H1 (cell line): ENCODE data around the gene CCDC195. TPM values are rescaled to one million over a fixed set of nuclear protein-coding genes. Genes with fewer than 3 reads are reported as not detected.

Experiments
- CTCF ChIA-PET: fragments of 300-600 bp; sonication (Branson Sonifier 250); formaldehyde crosslinking; loops from one replicate; lab custom pipeline; 2021; ENCODE audit not compliant: partially characterized antibody; lab: Charles Lee
- POLR2A ChIA-PET: fragments of 300-600 bp; sonication (Branson Sonifier 250); formaldehyde crosslinking; loops from one replicate; lab custom pipeline; 2021; ENCODE audit warnings: inconsistent platforms; ENCODE audit not compliant: partially characterized antibody; lab: Charles Lee
- DNase-seq, 2 experiments: peaks; one replicate each; pipeline versions ENCODE4 v3.0.0 to v3.0.0-alpha.2; 2010 to 2022; ENCODE audit warnings: low spot score in 2 of 2, low read depth in 1 of 2, mixed read lengths in 1 of 2
- FAIRE-seq: peaks from 2 replicates; lab custom pipeline; 2011; peaks lifted over from hg19 to GRCh38; lab: Jason Lieb, UNC
- H2AFZ ChIP-seq: 2 replicates; pipeline ENCODE4 v1.8.1; 2012; ENCODE audit warnings: low read length, inconsistent platforms
- H2AK5ac ChIP-seq: 2 replicates; pipeline ENCODE4 v1.6.1; 2013; ENCODE audit warnings: low read depth, low read length
- H2BK120ac ChIP-seq: replicated peaks from 2 replicates; pipeline ENCODE3; 2013; ENCODE audit warnings: low read depth, low read length, inconsistent platforms
- H2BK12ac ChIP-seq: 2 replicates; pipeline ENCODE4 v1.6.1; 2013; ENCODE audit warnings: low read depth, low read length
- H2BK15ac ChIP-seq: 2 replicates; pipeline ENCODE4 v1.6.1; 2013; ENCODE audit warnings: low read length
- H2BK20ac ChIP-seq: 2 replicates; pipeline ENCODE4 v1.6.1; 2013; ENCODE audit warnings: low read length
- H2BK5ac ChIP-seq: 2 replicates; pipeline ENCODE4 v1.6.1; 2013; ENCODE audit warnings: low read depth, low read length
- H3K14ac ChIP-seq: 2 replicates; pipeline ENCODE4 v1.6.1; 2013; ENCODE audit warnings: inconsistent platforms; ENCODE audit not compliant: insufficient read length
- H3K18ac ChIP-seq: 2 replicates; pipeline ENCODE4 v1.6.1; 2013; ENCODE audit warnings: low read length; ENCODE audit errors: extremely low read depth
- H3K23ac ChIP-seq: 2 replicates; pipeline ENCODE4 v1.6.1; 2013; ENCODE audit warnings: inconsistent platforms; ENCODE audit not compliant: insufficient read length
- H3K23me2 ChIP-seq: 2 replicates; pipeline ENCODE4 v1.6.1; 2013; ENCODE audit warnings: low read depth, low read length
- H3K27ac ChIP-seq: 2 replicates; pipeline ENCODE4 v1.6.1; 2011; ENCODE audit warnings: low read depth, low read length, inconsistent platforms
- H3K27me3 ChIP-seq, 4 experiments: replicated peaks in 1 of 4; 1 replicate in 1 of 4; 2 replicates in 3 of 4; pipeline versions ENCODE4 v1.6.1 to v1.8.1; 2011 to 2013; ENCODE audit warnings: low read length in 3 of 4, mild to moderate bottlenecking in 3 of 4, inconsistent platforms in 2 of 4, mixed read lengths in 2 of 4, moderate library complexity in 1 of 4; ENCODE audit not compliant: control insufficient read depth in 3 of 4, insufficient read depth in 3 of 4; ENCODE audit errors: extremely low read depth in 1 of 4
- H3K36me3 ChIP-seq, 4 experiments: 2 replicates each; pipeline versions ENCODE4 v1.6.1 to v1.8.1; 2011 to 2013; ENCODE audit warnings: mild to moderate bottlenecking in 4 of 4, low read length in 3 of 4, moderate library complexity in 2 of 4, control low read depth in 1 of 4, inconsistent platforms in 1 of 4; ENCODE audit not compliant: insufficient read depth in 4 of 4, control insufficient read depth in 2 of 4
- H3K4ac ChIP-seq: replicated peaks from 2 replicates; pipeline ENCODE3; 2013; ENCODE audit warnings: low read length, low read depth, mixed read lengths, inconsistent platforms; ENCODE audit not compliant: insufficient read length
- H3K4me1 ChIP-seq, 4 experiments: replicated peaks in 1 of 4; 1 replicate in 1 of 4; 2 replicates in 3 of 4; pipeline versions ENCODE4 v1.6.1 to v1.8.1; 2011 to 2013; ENCODE audit warnings: low read length in 3 of 4, inconsistent platforms in 2 of 4, mixed read lengths in 1 of 4; ENCODE audit not compliant: insufficient read depth in 4 of 4, control insufficient read depth in 3 of 4
- H3K4me2 ChIP-seq, 2 experiments: 2 replicates each; pipeline versions ENCODE4 v1.6.1 to v1.8.1; 2011 to 2013; ENCODE audit warnings: low read depth in 2 of 2, low read length in 2 of 2, control low read depth in 1 of 2, inconsistent platforms in 1 of 2, mild to moderate bottlenecking in 1 of 2; ENCODE audit not compliant: insufficient read depth in 1 of 2
- H3K4me3 ChIP-seq, 4 experiments: fragments of 200-600, 300-600 bp in 1 of 4; sonication (generic), shearing (Covaris generic), sonication (Bioruptor Twin) in 1 of 4; 2 replicates each; pipeline versions ENCODE4 v1.5.1 to v1.8.1; 2011 to 2016; ENCODE audit warnings: low read length in 4 of 4, low read depth in 3 of 4, control low read depth in 2 of 4, inconsistent platforms in 2 of 4, mild to moderate bottlenecking in 2 of 4, mixed read lengths in 1 of 4, moderate library complexity in 1 of 4; ENCODE audit not compliant: insufficient read depth in 2 of 4; ENCODE audit errors: extremely low read depth in 1 of 4
- H3K56ac ChIP-seq: replicated peaks from 2 replicates; pipeline ENCODE3; 2013; ENCODE audit warnings: low read depth, mild to moderate bottlenecking, mixed read lengths, low read length, inconsistent platforms; ENCODE audit not compliant: insufficient read length
- H3K79me1 ChIP-seq: 2 replicates; pipeline ENCODE4 v1.6.1; 2013; ENCODE audit warnings: low read depth, low read length, control low read depth
- H3K79me2 ChIP-seq, 2 experiments: 2 replicates each; pipeline versions ENCODE4 v1.6.1 to v1.8.1; 2012 to 2013; ENCODE audit warnings: low read length in 2 of 2, mild to moderate bottlenecking in 2 of 2, inconsistent platforms in 1 of 2; ENCODE audit not compliant: insufficient read depth in 2 of 2, control insufficient read depth in 1 of 2
- H3K9ac ChIP-seq, 4 experiments: replicated peaks in 1 of 4; 1 replicate in 1 of 4; 2 replicates in 3 of 4; pipeline versions ENCODE4 v1.6.1 to v1.8.1; 2011 to 2013; ENCODE audit warnings: low read depth in 3 of 4, low read length in 3 of 4, control low read depth in 2 of 4, mild to moderate bottlenecking in 2 of 4, moderate library complexity in 2 of 4, inconsistent platforms in 1 of 4; ENCODE audit errors: extremely low read depth in 1 of 4
- H3K9me3 ChIP-seq, 2 experiments: 2 replicates each; pipeline versions ENCODE4 v1.6.1 to v1.8.1; 2012 to 2013; ENCODE audit warnings: mild to moderate bottlenecking in 2 of 2, moderate library complexity in 2 of 2, control low read depth in 1 of 2, inconsistent platforms in 1 of 2, low read depth in 1 of 2, low read length in 1 of 2, mixed read lengths in 1 of 2; ENCODE audit not compliant: insufficient read depth in 2 of 2
- H4K20me1 ChIP-seq, 2 experiments: replicated peaks in 1 of 2; 2 replicates each; pipeline versions ENCODE3 to v1.8.1; 2011 to 2013; ENCODE audit warnings: inconsistent platforms in 2 of 2, low read length in 2 of 2, mild to moderate bottlenecking in 1 of 2; ENCODE audit not compliant: insufficient read depth in 2 of 2, control insufficient read depth in 1 of 2
- H4K5ac ChIP-seq: 2 replicates; pipeline ENCODE4 v1.6.1; 2013; ENCODE audit warnings: low read length, low read depth, mixed read lengths, inconsistent platforms; ENCODE audit not compliant: insufficient read length
- H4K8ac ChIP-seq: 2 replicates; pipeline ENCODE4 v1.8.0; 2013; ENCODE audit warnings: mild to moderate bottlenecking, moderate library complexity, low read length, inconsistent platforms; ENCODE audit not compliant: insufficient read depth; ENCODE audit errors: extremely low read depth
- H4K91ac ChIP-seq: replicated peaks from 2 replicates; pipeline ENCODE3; 2013; ENCODE audit warnings: low read length, mixed read lengths, inconsistent platforms; ENCODE audit not compliant: insufficient read length
- CREB1 ChIP-seq: IDR thresholded peaks from 2 replicates; pipeline ENCODE4 v1.6.1; 2012; ENCODE audit warnings: inconsistent platforms
- WGBS, 2 experiments: shearing (Covaris generic) in 1 of 2; methylation state at CpG; one replicate each; pipeline versions ENCODE4 v1.1.6 to v1.1.7; 2013 to 2015; ENCODE audit warnings: low lambda C conversion rate in 2 of 2, mixed read lengths in 2 of 2, inconsistent platforms in 1 of 2, low coverage in 1 of 2, missing lambda C conversion rate in 1 of 2; ENCODE audit not compliant: insufficient replicate concordance in 2 of 2, insufficient coverage in 1 of 2, insufficient read length in 1 of 2; ENCODE audit errors: extremely low coverage in 1 of 2, missing lambda C conversion rate in 1 of 2; 5-methylcytosine and 5-hydroxymethylcytosine counted together
- polyA plus RNA-seq, 7 experiments: library from polyadenylated mRNA; depleted of rRNA in 3 of 7; stranded (reverse) in 5 of 7; unstranded in 2 of 7; fragments of >200 nt in 5 of 7; fragments of 200-250 nt in 2 of 7; gene quantifications; 1 replicate in 5 of 7; 2 replicates in 1 of 7; 4 replicates in 1 of 7; pipeline versions ENCODE4 v1.2.1 to v1.2.3, GENCODE V29; 2011 to 2013; ENCODE audit warnings: missing spikeins in 2 of 7, mixed read lengths in 2 of 7
- total RNA-seq: library from RNA; stranded (reverse); fragmentation: NEBNext Ultra II Directional; extraction: Animal tissue kit (Norgen Biotek cat#: 25700); gene quantifications from 2 replicates; pipeline ENCODE4 v1.2.1, GENCODE V29; 2021

CCDC195 gene
- total and polyA plus RNA-seq, 2 of the 8 experiments (the other 6 are each of a cell fraction or from before 2014, with no cell fraction given), result not detected

GRCh38 chr2:224659714-224660113 is 56.5 kb downstream of the CCDC195 start:
- Histone ChIP-seq H3K4me3 (no peak overlapping the region), H3K79me2 (no peaks in the 10 kb centered on the region), H3K4me2 (no peak overlapping the region), H2BK5ac (no peak overlapping the region), H3K36me3 (no peaks in the 10 kb centered on the region), H3K79me1 (no peaks in the 10 kb centered on the region), H3K23ac (no peak overlapping the region), H3K9ac (no peak overlapping the region), H2AK5ac (no peak overlapping the region), H4K5ac (no peak overlapping the region), H3K18ac (no peak overlapping the region), H3K23me2 (no peaks in the 10 kb centered on the region), H3K14ac (no peak overlapping the region), H3K4me1 (no peaks in the 10 kb centered on the region), H2BK120ac (no peak overlapping the region), H3K56ac (no peak overlapping the region), H3K27ac (no peak overlapping the region), H2BK12ac (no peak overlapping the region), H2BK15ac (no peak overlapping the region), H4K8ac (no peak overlapping the region), H3K9me3 (peaks cover 16 to 35% of the 10 kb centered on the region in 2 experiments), H4K20me1 (no peaks in the 10 kb centered on the region), H2BK20ac (no peak overlapping the region), H4K91ac (no peak overlapping the region), H3K4ac (no peak overlapping the region), H3K27me3 (no peaks in the 10 kb centered on the region), H2AFZ (no peak overlapping the region)
- ChIA-PET POLR2A (no interaction called here), CTCF (no interaction called here)
- FAIRE-seq (no peak), DNase-seq (no peak)
- 94% methylated on average over 6 of the region's 6 CpGs; no CpG with 5 or more reads in 1 of the 2 experiments for WGBS, 2 experiments
- no peak for TF ChIP-seq CREB1
